Measurements from ENCODE around the gene MYO1H.
"Not testable (repeated sequence)": the region's sequence is repeated elsewhere in the genome, so short reads cannot be mapped to it uniquely, and the experiment has no call there.

MYO1H gene

DNA sequence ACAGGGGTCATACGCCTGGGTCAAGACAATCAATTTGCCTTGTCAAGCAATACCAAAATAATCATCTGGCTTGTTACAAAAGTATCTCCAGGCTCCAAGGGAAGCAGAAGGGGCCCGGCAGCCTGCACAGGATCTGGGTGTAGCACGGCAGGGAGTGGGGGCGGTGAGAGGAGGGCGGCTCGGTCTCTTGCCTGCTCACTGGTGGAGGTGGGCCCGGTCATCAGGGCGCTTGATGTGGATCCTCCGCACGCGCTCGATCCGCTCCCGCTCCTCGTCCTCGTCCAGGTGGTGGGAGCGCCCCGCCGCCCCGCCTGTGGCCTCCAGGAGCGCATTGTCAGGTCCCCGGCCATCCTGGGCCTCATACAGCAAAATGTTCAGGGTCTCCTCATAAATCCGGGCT, 103.7 kb downstream of the MYO1H start:
- DNase-seq = no peak

- no peak for DNase-seq
Measured at GRCh38 chr12:109452489-109452888, 104.8 kb downstream of the MYO1H start.

GRCh38 chr12:109455706-109456105, 108.0 kb downstream of the MYO1H start:
- no peak for DNase-seq

- no peak for DNase-seq
Measured at GRCh38 chr12:109458086-109458485, 110.4 kb downstream of the MYO1H start.

DNA sequence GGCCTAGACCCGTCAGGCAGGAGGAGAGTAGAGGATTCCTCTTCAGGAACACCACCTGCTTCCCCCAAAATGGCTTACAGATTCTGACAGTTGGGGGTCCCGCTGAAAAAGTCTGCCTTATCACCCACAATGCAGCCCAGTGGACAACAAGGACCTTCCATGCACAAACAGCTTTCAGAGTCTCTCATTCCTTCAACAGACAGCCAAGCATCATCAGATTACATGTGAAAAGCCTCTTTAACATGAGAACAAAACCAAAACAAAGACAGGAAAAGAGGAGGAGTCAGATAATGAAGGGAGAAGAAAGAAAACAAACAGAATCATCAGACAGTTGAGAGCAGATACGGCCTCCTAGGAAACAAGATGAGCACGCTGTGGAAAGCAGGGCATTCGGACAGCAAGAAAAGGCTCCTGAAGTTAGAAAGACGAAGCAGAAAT, 111.1 kb downstream of the MYO1H start:
- DNase-seq = no peak

GRCh38 chr12:109459247-109459646, 111.5 kb downstream of the MYO1H start:
- DNase-seq = no peak

- no peak for DNase-seq
Measured at GRCh38 chr12:109460538-109460937, 112.8 kb downstream of the MYO1H start.

DNA sequence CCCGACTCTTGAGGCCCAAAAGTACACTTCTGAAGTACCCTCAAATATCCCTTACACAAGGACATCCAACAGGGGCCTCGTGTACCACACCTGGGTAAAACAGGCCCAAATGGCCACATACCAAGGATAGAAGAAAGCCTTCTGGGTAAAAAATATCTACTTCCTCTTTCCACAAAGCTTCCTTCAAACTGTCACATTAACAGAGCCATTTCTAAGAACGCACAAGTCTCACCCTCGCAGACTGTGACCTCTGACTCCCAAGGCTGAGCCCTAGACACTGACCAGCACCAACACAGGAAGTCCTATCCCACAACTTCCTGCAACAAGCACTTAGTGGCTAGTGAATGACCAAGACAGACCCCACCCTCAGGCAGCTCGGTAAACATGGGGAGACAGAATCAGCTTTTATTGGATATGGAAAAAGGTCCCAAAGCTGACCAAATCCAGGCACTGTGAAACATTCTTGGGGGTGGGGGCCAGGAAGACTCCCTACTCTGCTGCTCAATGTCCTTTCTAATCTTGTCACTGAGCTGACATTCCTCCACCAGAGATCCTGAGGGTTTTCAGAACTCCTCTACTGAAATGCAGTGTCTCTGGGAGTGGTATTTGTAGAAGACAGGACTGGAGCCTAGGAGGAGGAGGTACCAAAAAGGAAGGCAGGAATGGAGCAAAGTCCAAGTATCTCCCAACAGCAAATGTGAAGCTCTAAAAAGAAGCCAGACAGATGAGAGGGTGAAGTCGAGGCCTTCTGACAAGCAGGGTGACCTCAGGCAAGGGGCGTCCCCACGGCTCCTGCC, 113.5 kb downstream of the MYO1H start:
- DNase-seq = peak in 1 of 2 donors; percentile 34

GRCh38 chr12:109461846-109462756, 114.4 kb downstream of the MYO1H start:
- DNase-seq = no peak

DNA sequence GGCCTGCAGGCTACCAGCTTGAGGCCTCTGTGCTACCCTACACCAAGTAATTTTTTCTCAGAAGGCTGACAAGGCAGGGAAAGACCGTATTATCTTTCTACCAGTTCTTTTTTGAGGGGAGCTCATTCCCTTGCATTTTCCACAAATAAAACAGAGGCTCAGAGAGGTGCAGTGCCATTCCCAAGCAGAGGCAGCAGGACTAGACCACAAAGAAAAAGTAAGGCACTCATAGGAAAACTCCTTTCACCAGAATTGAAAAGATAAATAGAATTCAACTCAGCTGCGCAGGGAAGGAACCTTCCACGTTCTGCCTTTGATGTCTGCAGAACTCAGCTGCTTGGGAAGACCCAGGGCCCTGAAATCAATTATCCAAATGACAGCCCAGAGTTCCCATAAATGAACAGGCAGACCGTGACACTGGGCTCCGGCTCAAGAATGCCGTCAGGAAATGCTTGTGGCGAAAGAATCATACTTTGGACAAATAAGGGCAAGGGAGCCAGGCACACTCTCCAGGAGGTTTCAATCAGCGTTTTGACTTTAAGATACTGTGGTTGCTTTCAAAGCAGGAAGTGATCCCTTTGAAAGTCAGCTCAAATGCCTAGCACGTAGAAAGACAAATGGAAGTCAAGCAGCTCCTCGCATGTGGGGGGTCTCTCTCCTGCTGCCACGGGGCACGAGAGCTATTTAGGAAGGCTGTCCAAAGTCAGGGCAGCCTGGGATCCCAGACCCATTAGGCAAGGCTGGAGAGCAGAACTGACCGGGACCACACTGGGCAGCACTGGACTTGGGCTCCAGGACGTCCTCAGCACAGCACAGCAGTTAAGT, 115.4 kb downstream of the MYO1H start:
- no peak for DNase-seq

DNA sequence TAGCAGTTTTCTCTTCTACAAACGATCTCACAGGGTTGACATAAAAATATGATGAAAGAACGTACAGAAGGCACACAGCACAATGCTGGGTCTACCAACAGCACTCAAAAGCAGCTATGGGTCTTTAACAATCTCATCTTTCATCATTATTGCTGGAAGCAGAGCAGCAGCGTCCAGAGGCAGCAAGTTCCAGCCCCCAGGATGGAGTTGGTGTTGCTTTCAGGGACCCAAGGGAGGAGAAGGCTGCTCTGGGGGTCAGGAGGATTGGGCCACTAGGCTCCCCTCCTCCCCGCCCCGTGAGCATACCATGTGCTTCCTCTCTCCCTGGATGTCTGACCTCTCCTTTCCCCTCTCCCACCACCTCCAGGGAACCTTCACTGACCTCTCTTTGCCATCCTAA, 116.1 kb downstream of the MYO1H start:
- no peak for DNase-seq

- no peak for DNase-seq
Measured at GRCh38 chr12:109464642-109465351, 117.1 kb downstream of the MYO1H start.

GRCh38 chr12:109466305-109466704, 118.6 kb downstream of the MYO1H start:
- no peak for DNase-seq

GRCh38 chr12:109466821-109467220, 119.1 kb downstream of the MYO1H start:
- no peak for DNase-seq

DNA sequence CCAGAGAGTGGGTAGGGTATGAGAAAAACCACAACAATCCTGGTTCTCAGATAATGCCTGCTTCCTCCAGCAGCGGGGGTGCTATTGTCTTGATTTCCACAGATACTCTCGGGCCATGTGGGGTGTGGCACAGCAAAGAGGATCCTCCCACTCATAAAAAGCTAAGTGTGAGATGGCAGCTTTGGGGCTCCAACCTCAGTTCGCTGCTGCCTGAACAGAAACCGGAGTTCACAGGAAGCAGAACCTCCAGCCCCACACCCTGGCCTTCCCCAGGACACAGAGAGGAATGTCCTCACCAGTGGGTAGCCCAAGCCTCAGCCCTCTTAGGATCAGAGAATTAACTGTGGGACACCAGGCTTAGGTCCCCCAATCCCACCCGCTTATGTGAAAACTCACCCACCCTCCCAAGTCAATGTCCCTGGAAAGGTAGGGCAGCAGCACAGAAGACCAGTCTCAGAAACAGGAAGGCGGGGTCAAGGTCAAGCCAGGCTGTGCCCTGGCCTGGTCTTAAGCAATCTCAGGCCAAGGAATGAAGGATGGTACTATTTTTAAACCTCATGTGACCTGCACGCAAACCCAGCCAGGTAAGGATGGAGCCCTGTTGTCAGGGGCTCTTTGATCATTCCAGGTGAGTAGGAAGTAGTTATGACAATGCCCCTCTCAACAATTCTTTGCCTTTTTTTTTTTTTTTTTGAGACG, 120.4 kb downstream of the MYO1H start:
- no peak for DNase-seq

DNA sequence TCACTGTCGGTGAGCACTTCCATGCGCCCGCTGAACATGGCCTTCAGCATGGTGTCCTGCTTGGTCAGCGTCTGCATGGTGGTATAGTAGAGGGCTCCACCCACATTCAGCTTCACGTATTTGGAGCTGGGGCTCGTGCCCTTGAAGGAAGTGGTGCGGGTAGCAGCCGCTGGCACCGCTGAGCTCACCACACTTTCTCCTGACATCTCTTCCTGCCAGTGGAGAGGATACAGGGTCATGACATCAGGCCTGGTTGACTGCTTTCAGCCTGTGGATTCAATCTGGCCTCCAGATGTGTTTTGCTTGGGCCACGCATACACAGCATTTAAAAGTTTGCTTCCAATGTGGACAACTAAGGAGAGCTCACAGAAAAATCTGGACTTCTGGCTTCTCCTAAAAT, 121.8 kb downstream of the MYO1H start:
- DNase-seq = no peak

DNA sequence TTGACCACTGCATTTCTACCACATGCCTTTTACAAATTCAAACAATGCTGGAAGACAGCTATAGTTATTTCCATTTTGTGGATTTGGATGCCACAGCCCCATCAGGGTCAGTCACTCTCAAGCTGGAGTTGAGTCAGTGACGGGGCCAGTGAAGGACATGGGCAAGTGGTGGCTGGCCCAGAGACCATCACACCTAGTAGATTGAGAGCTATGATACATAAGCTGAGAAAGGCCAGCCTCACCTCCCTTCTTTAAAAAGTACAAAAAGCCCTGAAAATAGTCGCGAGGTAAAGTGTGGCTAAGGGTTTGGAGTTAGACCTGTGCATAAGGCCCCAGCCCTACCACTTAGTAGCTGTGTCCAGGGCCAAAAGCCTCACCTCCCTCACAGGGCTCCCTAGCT, 125.3 kb downstream of the MYO1H start:
- no peak for DNase-seq

DNA sequence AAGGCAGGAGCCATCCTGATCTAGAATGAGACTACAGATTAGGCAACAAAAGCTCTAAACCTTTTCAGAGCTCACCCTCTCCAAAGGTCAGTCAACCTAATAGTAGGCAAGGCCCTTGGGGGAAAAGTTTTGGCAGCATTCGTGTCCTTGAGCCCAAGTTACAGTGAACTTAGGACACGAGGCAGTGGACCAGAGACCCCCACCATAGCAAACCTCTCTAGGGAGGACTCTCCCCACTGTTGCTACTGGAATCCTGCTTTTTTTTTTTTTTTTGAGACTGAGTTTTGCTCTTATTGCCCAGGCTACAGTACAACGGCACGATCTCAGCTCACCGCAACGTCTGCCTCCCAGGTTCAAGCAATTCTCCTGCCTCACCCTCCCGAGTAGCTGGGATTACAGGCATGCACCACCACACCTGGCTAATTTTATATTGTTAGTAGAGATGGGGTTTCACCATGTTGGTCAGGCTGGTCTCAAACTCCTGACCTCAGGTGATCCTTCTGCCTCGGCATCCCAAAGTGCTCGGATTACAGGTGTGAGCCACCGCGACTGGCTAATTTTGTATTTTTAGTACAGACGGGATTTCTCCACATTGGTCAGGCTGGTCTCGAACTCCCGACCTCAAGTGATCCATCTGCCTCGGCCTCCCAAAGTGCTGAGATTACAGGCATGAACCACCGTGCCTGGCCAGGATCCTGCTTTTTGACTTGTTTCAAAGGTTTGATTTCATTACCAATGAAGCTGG, 126.0 kb downstream of the MYO1H start:
- DNase-seq = not testable (repeated sequence)

- no peak for DNase-seq
Measured at GRCh38 chr12:109475121-109475520, 127.4 kb downstream of the MYO1H start.

- peak in 1 of 2 donors; percentile 7 for DNase-seq
Measured at GRCh38 chr12:109475993-109476806, 128.5 kb downstream of the MYO1H start.
